CD4-positive, CD25-positive, alpha-beta regulatory T cell (primary cell): ENCODE measurements around the gene U2SURP. TPM values are rescaled to one million over a fixed set of nuclear protein-coding genes. Genes with fewer than 3 reads are reported as not detected.

ENCODE experiments used
- ATAC-seq, 2 donors: fragments of 150-1000 bp; cut with Tn5 transposase; one replicate each; pipeline ENCODE4 v1.10.0; 2021; ENCODE audit warnings: low read depth in 2 of 2, moderate number of reproducible peaks in 2 of 2, moderate library complexity in 1 of 2
- DNase-seq, 3 donors: peaks; one replicate each; pipeline versions ENCODE4 v3.0.0 to v3.0.0-alpha.2; 2012 to 2022; ENCODE audit warnings: mixed read lengths in 1 of 3
- H3K27ac ChIP-seq: one replicate; pipeline ENCODE4 v1.7.0; 2013; ENCODE audit warnings: mild to moderate bottlenecking, low read length; ENCODE audit not compliant: insufficient read depth, poor library complexity, severe bottlenecking
- H3K27me3 ChIP-seq: one replicate; pipeline ENCODE4 v1.7.0; 2013; ENCODE audit warnings: low read length; ENCODE audit not compliant: control insufficient read depth, insufficient read depth
- H3K36me3 ChIP-seq: one replicate; pipeline ENCODE4 v1.7.0; 2013; ENCODE audit warnings: mild to moderate bottlenecking, low read length, moderate library complexity; ENCODE audit not compliant: control insufficient read depth, insufficient read depth
- H3K4me1 ChIP-seq: 2 replicates; pipeline ENCODE4 v1.7.0; 2013; ENCODE audit warnings: mild to moderate bottlenecking, low read length; ENCODE audit not compliant: insufficient read depth, control insufficient read depth, poor library complexity, severe bottlenecking
- H3K4me3 ChIP-seq: one replicate; pipeline ENCODE4 v1.7.0; 2013; ENCODE audit warnings: low read depth, mild to moderate bottlenecking, low read length, moderate library complexity
- H3K9me3 ChIP-seq, 2 experiments: 1 replicate in 1 of 2; 2 replicates in 1 of 2; pipeline ENCODE4 v1.7.0; 2013; ENCODE audit warnings: low read length in 2 of 2, mild to moderate bottlenecking in 1 of 2, moderate library complexity in 1 of 2; ENCODE audit not compliant: control insufficient read depth in 2 of 2
- H3K27ac Mint-ChIP-seq, 3 donors: one replicate each; pipeline ENCODE4 v1.8.0; 2020 to 2022; ENCODE audit warnings: mild to moderate bottlenecking in 3 of 3, mixed read lengths in 3 of 3, moderate library complexity in 2 of 3
- H3K27me3 Mint-ChIP-seq: one replicate; pipeline ENCODE4 v1.8.0; 2022; ENCODE audit warnings: mild to moderate bottlenecking, mixed read lengths
- H3K36me3 Mint-ChIP-seq: one replicate; pipeline ENCODE4 v1.8.0; 2020; ENCODE audit warnings: mixed read lengths
- H3K4me1 Mint-ChIP-seq, 4 donors: one replicate each; pipeline ENCODE4 v1.8.0; 2020 to 2022; ENCODE audit warnings: mixed read lengths in 4 of 4, mild to moderate bottlenecking in 1 of 4
- H3K4me3 Mint-ChIP-seq, 4 donors: one replicate each; pipeline ENCODE4 v1.8.0; 2020 to 2022; ENCODE audit warnings: mild to moderate bottlenecking in 4 of 4, mixed read lengths in 4 of 4, moderate library complexity in 3 of 4
- H3K9me3 Mint-ChIP-seq, 7 donors: one replicate each; pipeline ENCODE4 v1.8.0; 2020 to 2022; ENCODE audit warnings: mixed read lengths in 7 of 7, mild to moderate bottlenecking in 3 of 7, moderate library complexity in 2 of 7
- polyA plus RNA-seq, 4 donors: library from polyadenylated mRNA; unstranded; fragments of 300-500 nt; fragmentation: Illumina TruSeq; gene quantifications; one replicate each; pipeline ENCODE4 v1.2.3, GENCODE V29; 2021
- total RNA-seq: library from RNA; stranded (reverse); gene quantifications from one replicate; pipeline ENCODE4 v1.2.3, GENCODE V29; 2022

U2SURP gene
- total RNA-seq: 175 TPM
- 100 to 1,000 TPM in 3 of 4 donors, 10 to 100 TPM in 1; 94.2 to 119 (median 115) TPM for polyA plus RNA-seq

- peak; percentile 90 to 97 (median 91) for DNase-seq
- peak; percentile 97 for ATAC-seq
- Histone ChIP-seq H3K36me3 (no peaks in the 10 kb centered on the region), H3K27ac (peak within 1 kb of the TSS; percentile 95), H3K4me3 (peak within 1 kb of the TSS; percentile 91), H3K4me1 (peaks cover 44% of the 10 kb centered on the region), H3K9me3 (no peaks in the 10 kb centered on the region), H3K27me3 (peaks cover 5% of the 10 kb centered on the region)
- Mint-ChIP-seq H3K27me3 (peaks cover 6% of the 10 kb centered on the region), H3K4me1 (peaks cover 20 to 54% (median 33%) of the 10 kb centered on the region in 4 donors), H3K27ac (peak within 1 kb of the TSS; percentile 99 to 100 (median 100)), H3K4me3 (peak within 1 kb of the TSS; percentile 96 to 100 (median 98)), H3K36me3 (no peaks in the 10 kb centered on the region), H3K9me3 (no peaks in the 10 kb centered on the region)
Measured at GRCh38 chr3:143001369-143002082, at the start of gene U2SURP. Gene U2SURP, plus strand, starts transcription at chr3:143001570. Its CDS starts 59 bp downstream, at chr3:143001629.

- Mint-ChIP-seq H3K27me3 (peaks cover 60% of the 10 kb centered on the region), H3K9me3 (peaks cover 0 to 2% (median 0%) of the 10 kb centered on the region in 7 donors), H3K27ac (no peak overlapping the region), H3K4me1 (peaks cover 0 to 3% (median 2%) of the 10 kb centered on the region in 4 donors), H3K4me3 (no peak overlapping the region), H3K36me3 (no peaks in the 10 kb centered on the region)
- DNase-seq (no peak), ATAC-seq (no peak)
- Histone ChIP-seq H3K9me3 (no peaks in the 10 kb centered on the region), H3K36me3 (no peaks in the 10 kb centered on the region), H3K27ac (no peak overlapping the region), H3K27me3 (peaks cover 26% of the 10 kb centered on the region), H3K4me1 (no peaks in the 10 kb centered on the region), H3K4me3 (no peak overlapping the region)
Measured at GRCh38 chr3:142951794-142952193, 49.6 kb upstream of the U2SURP start.

- no peak for ATAC-seq
- H3K27ac ChIP-seq: no peak overlapping the region
- no peaks in the 10 kb centered on the region for H3K9me3 ChIP-seq
- no peak overlapping the region for H3K4me3 Mint-ChIP-seq
- no peak for DNase-seq
- peaks cover 0 to 2% (median 0%) of the 10 kb centered on the region in 7 donors for H3K9me3 Mint-ChIP-seq
- peaks cover 34% of the 10 kb centered on the region for H3K27me3 ChIP-seq
- H3K4me3 ChIP-seq: no peak overlapping the region
- H3K36me3 ChIP-seq: no peaks in the 10 kb centered on the region
- H3K36me3 Mint-ChIP-seq: no peaks in the 10 kb centered on the region
- H3K27ac Mint-ChIP-seq: no peak overlapping the region
- no peaks in the 10 kb centered on the region for H3K4me1 ChIP-seq
- H3K4me1 Mint-ChIP-seq: no peaks in the 10 kb centered on the region
- peaks cover 62% of the 10 kb centered on the region for H3K27me3 Mint-ChIP-seq
Measured at GRCh38 chr3:142952272-142953193, 48.8 kb upstream of the U2SURP start.

GRCh38 chr3:142953443-142953842, 47.9 kb upstream of the U2SURP start:
- Histone ChIP-seq H3K27ac (no peak overlapping the region), H3K4me1 (no peaks in the 10 kb centered on the region), H3K36me3 (no peaks in the 10 kb centered on the region), H3K9me3 (no peaks in the 10 kb centered on the region), H3K4me3 (no peak overlapping the region), H3K27me3 (peaks cover 43% of the 10 kb centered on the region)
- H3K4me1 Mint-ChIP-seq: peaks cover 0 to under 1% (median 0%) of the 10 kb centered on the region in 4 donors
- H3K27ac Mint-ChIP-seq: no peak overlapping the region
- no peak for ATAC-seq
- H3K9me3 Mint-ChIP-seq: peaks cover 0 to 2% (median 0%) of the 10 kb centered on the region in 7 donors
- H3K27me3 Mint-ChIP-seq: peaks cover 71% of the 10 kb centered on the region
- H3K4me3 Mint-ChIP-seq: no peak overlapping the region
- DNase-seq: no peak
- H3K36me3 Mint-ChIP-seq: no peaks in the 10 kb centered on the region

GRCh38 chr3:142958707-142959106, 42.7 kb upstream of the U2SURP start:
- Mint-ChIP-seq H3K27me3 (peaks cover 75% of the 10 kb centered on the region), H3K4me1 (peaks cover 0 to 21% (median 6%) of the 10 kb centered on the region in 4 donors), H3K27ac (no peak overlapping the region), H3K36me3 (no peaks in the 10 kb centered on the region), H3K9me3 (peaks cover 0 to 5% (median 0%) of the 10 kb centered on the region in 7 donors), H3K4me3 (no peak overlapping the region)
- Histone ChIP-seq H3K27me3 (peaks cover 61% of the 10 kb centered on the region), H3K27ac (no peak overlapping the region), H3K4me1 (peaks cover 4% of the 10 kb centered on the region), H3K9me3 (no peaks in the 10 kb centered on the region), H3K4me3 (no peak overlapping the region), H3K36me3 (no peaks in the 10 kb centered on the region)
- ATAC-seq (no peak), DNase-seq (peak in 1 of 3 donors; percentile 18)

GRCh38 chr3:142960322-142960850, 41.0 kb upstream of the U2SURP start:
- Mint-ChIP-seq H3K27me3 (peaks cover 86% of the 10 kb centered on the region), H3K4me1 (peaks cover 0 to 21% (median 10%) of the 10 kb centered on the region in 4 donors), H3K27ac (no peak overlapping the region), H3K4me3 (no peak overlapping the region), H3K36me3 (no peaks in the 10 kb centered on the region), H3K9me3 (peaks cover 0 to 5% (median 0%) of the 10 kb centered on the region in 7 donors)
- Histone ChIP-seq H3K27ac (no peak overlapping the region), H3K27me3 (peaks cover 68% of the 10 kb centered on the region), H3K4me1 (peaks cover 4% of the 10 kb centered on the region), H3K4me3 (no peak overlapping the region), H3K9me3 (no peaks in the 10 kb centered on the region), H3K36me3 (no peaks in the 10 kb centered on the region)
- no peak for DNase-seq
- no peak for ATAC-seq

- no peak overlapping the region for H3K4me3 ChIP-seq
- Mint-ChIP-seq H3K27ac (no peak overlapping the region), H3K9me3 (peaks cover 0 to 5% (median 0%) of the 10 kb centered on the region in 7 donors), H3K27me3 (peaks cover 88% of the 10 kb centered on the region), H3K4me1 (peaks cover 0 to 21% (median 10%) of the 10 kb centered on the region in 4 donors), H3K36me3 (no peaks in the 10 kb centered on the region), H3K4me3 (peak overlapping the region in 3 of 4 donors; percentile 14 to 84 (median 78))
- DNase-seq: no peak
- H3K9me3 ChIP-seq: no peaks in the 10 kb centered on the region
- peaks cover 65% of the 10 kb centered on the region for H3K27me3 ChIP-seq
- H3K27ac ChIP-seq: no peak overlapping the region
- no peaks in the 10 kb centered on the region for H3K36me3 ChIP-seq
- no peak for ATAC-seq
- peaks cover 4% of the 10 kb centered on the region for H3K4me1 ChIP-seq
Measured at GRCh38 chr3:142961539-142961938, 39.8 kb upstream of the U2SURP start.
